Hepatocyte (in vitro differentiated cells): ENCODE measurements around the gene MEOX1.

ENCODE experiments used
- EZH2 ChIP-seq: fragments of 200-600 bp; sonication (generic); IDR thresholded peaks from 2 replicates; pipeline ENCODE4 v1.6.1; 2016; ENCODE audit warnings: antibody characterized with exemption, mild to moderate bottlenecking, borderline replicate concordance
- EZH2phosphoT487 ChIP-seq: fragments of 200-600 bp; sonication (generic); IDR thresholded peaks from one replicate; pipeline ENCODE4 v1.6.1; 2018; ENCODE audit warnings: antibody characterized with exemption, mild to moderate bottlenecking, low read depth, moderate library complexity; ENCODE audit not compliant: unreplicated experiment, severe bottlenecking
- TF ChIP-seq, protein P1 (sequence below): fragments of 200-600 bp; sonication (generic); IDR thresholded peaks from 2 replicates; pipeline ENCODE4 v1.5.1; 2016; ENCODE audit warnings: antibody characterized with exemption, mild to moderate bottlenecking; ENCODE audit not compliant: poor library complexity

DNA sequence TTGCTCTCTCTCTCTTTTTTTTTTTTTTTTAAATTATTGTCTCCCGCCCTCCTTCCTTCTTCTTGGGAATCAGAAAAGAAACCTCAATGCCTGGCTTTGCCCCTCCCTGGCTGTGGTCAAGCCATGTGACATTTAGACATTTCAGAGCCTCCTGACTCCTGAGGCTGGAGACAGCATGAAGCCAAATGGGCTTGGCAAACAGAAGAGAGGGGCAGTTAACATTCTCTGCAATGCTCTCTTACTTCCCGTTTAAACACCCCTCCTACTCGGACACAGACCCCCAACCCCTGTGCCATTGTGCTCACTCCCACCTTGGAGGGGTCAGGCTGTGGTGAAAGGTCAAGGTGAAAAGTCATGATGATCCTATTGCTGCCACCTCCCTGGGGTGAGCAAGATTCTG, 14.7 kb upstream of the MEOX1 start:
- TF ChIP-seq, protein P1, sequence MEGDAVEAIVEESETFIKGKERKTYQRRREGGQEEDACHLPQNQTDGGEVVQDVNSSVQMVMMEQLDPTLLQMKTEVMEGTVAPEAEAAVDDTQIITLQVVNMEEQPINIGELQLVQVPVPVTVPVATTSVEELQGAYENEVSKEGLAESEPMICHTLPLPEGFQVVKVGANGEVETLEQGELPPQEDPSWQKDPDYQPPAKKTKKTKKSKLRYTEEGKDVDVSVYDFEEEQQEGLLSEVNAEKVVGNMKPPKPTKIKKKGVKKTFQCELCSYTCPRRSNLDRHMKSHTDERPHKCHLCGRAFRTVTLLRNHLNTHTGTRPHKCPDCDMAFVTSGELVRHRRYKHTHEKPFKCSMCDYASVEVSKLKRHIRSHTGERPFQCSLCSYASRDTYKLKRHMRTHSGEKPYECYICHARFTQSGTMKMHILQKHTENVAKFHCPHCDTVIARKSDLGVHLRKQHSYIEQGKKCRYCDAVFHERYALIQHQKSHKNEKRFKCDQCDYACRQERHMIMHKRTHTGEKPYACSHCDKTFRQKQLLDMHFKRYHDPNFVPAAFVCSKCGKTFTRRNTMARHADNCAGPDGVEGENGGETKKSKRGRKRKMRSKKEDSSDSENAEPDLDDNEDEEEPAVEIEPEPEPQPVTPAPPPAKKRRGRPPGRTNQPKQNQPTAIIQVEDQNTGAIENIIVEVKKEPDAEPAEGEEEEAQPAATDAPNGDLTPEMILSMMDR = no peak
- no peak for TF ChIP-seq EZH2
- no peak for TF ChIP-seq EZH2phosphoT487
